SK-N-SH (cell line): ENCODE data around the gene SELE. TPM values are rescaled to one million over a fixed set of nuclear protein-coding genes. Genes with fewer than 3 reads are reported as not detected.

Source experiments
- CTCF ChIA-PET: fragments of 300-600, 350-600 bp; formaldehyde crosslinking; extraction: SDS; loops from one replicate; lab custom pipeline; 2021; lab: Yijun Ruan, JAX
- POLR2A ChIA-PET: fragments of 350-600 bp; sonication (Branson Sonifier 250); formaldehyde crosslinking; extraction: SDS; loops from one replicate; lab custom pipeline; 2020; ENCODE audit warnings: antibody characterized with exemption, inconsistent platforms; lab: Yijun Ruan, JAX
- DNase-seq: peaks from one replicate; pipeline ENCODE4 v3.0.0; 2012
- H2AFZ ChIP-seq: fragments of 200-600 bp; sonication (generic); 2 replicates; pipeline ENCODE4 v1.8.1; 2016; ENCODE audit warnings: antibody characterized with exemption, mild to moderate bottlenecking, low read depth
- H3F3A ChIP-seq: fragments of 200-600 bp; sonication (generic); replicated peaks from 2 replicates; pipeline ENCODE3; 2016; ENCODE audit warnings: antibody characterized with exemption, mild to moderate bottlenecking; ENCODE audit not compliant: insufficient read depth
- H3K27ac ChIP-seq, 2 experiments: fragments of 200-500 bp in 1 of 2; fragments of 200-600 bp in 1 of 2; sonication (Bioruptor generic) in 1 of 2; sonication (generic), shearing (Covaris generic) in 1 of 2; 2 replicates each; pipeline versions ENCODE4 v1.5.1 to v1.6.1; 2014 to 2016; ENCODE audit warnings: low read depth in 2 of 2, inconsistent platforms in 1 of 2, low read length in 1 of 2, mild to moderate bottlenecking in 1 of 2, mixed read lengths in 1 of 2
- H3K27me3 ChIP-seq: fragments of 200-600 bp; sonication (generic), shearing (Covaris generic); 2 replicates; pipeline ENCODE4 v1.6.1; 2016; ENCODE audit warnings: mixed run types; ENCODE audit not compliant: insufficient read depth
- H3K36me3 ChIP-seq, 2 experiments: fragments of 200-500 bp in 1 of 2; fragments of 200-600 bp in 1 of 2; sonication (Bioruptor generic) in 1 of 2; sonication (generic) in 1 of 2; replicated peaks in 1 of 2; 2 replicates each; pipeline versions ENCODE3 to v1.5.1; 2014 to 2016; ENCODE audit warnings: low read length in 1 of 2, mild to moderate bottlenecking in 1 of 2; ENCODE audit not compliant: insufficient read depth in 2 of 2, control insufficient read depth in 1 of 2
- H3K4me1 ChIP-seq, 2 experiments: fragments of 200-500 bp in 1 of 2; fragments of 200-600 bp in 1 of 2; sonication (Bioruptor generic) in 1 of 2; sonication (generic), shearing (Covaris generic) in 1 of 2; 2 replicates each; pipeline versions ENCODE4 v1.5.1 to v1.6.1; 2014 to 2016; ENCODE audit warnings: low read depth in 1 of 2, low read length in 1 of 2, mixed run types in 1 of 2; ENCODE audit not compliant: insufficient read depth in 2 of 2, control insufficient read depth in 1 of 2
- H3K4me2 ChIP-seq: fragments of 200-600 bp; sonication (generic), shearing (Covaris generic); 2 replicates; pipeline ENCODE4 v1.6.1; 2017; ENCODE audit warnings: mixed run types
- H3K4me3 ChIP-seq, 2 experiments: fragments of 200-500 bp in 1 of 2; fragments of 200-600 bp in 1 of 2; sonication (Bioruptor generic) in 1 of 2; sonication (generic), shearing (Covaris generic) in 1 of 2; 2 replicates each; pipeline versions ENCODE4 v1.5.1 to v1.8.1; 2014 to 2016; ENCODE audit warnings: low read depth in 2 of 2, inconsistent platforms in 1 of 2, low read length in 1 of 2, mild to moderate bottlenecking in 1 of 2, mixed read lengths in 1 of 2, moderate library complexity in 1 of 2
- H3K79me2 ChIP-seq: fragments of 200-600 bp; sonication (generic); 2 replicates; pipeline ENCODE4 v1.8.1; 2017; ENCODE audit warnings: mild to moderate bottlenecking; ENCODE audit not compliant: insufficient read depth
- H3K9ac ChIP-seq: fragments of 200-600 bp; sonication (generic); 2 replicates; pipeline ENCODE4 v1.6.1; 2017; ENCODE audit warnings: mixed run types
- H3K9me2 ChIP-seq: fragments of 200-600 bp; sonication (generic); 2 replicates; pipeline ENCODE4 v1.6.1; 2017; ENCODE audit warnings: mixed run types
- H3K9me3 ChIP-seq: fragments of 200-600 bp; sonication (generic); 2 replicates; pipeline ENCODE4 v1.6.1; 2017; ENCODE audit warnings: mixed run types, mild to moderate bottlenecking, moderate library complexity
- H4K20me1 ChIP-seq: fragments of 200-600 bp; sonication (generic); 2 replicates; pipeline ENCODE4 v1.6.1; 2017; ENCODE audit warnings: mild to moderate bottlenecking, mixed run types; ENCODE audit not compliant: insufficient read depth
- CHD2 ChIP-seq: fragments of 150-350 bp; IDR thresholded peaks from 2 replicates; pipeline ENCODE4 v1.6.1; 2018; ENCODE audit warnings: low read length; ENCODE audit not compliant: partially characterized antibody
- ELF1 ChIP-seq: IDR thresholded peaks from 2 replicates; pipeline ENCODE4 v1.4.0; 2012
- EP300 ChIP-seq, 2 experiments: IDR thresholded peaks; 2 replicates each; pipeline versions ENCODE4 v1.4.0 to v1.6.1; 2012; ENCODE audit warnings: borderline replicate concordance in 1 of 2, low read depth in 1 of 2, low read length in 1 of 2
- EZH2phosphoT487 ChIP-seq: fragments of 200-600 bp; sonication (generic); IDR thresholded peaks from 2 replicates; pipeline ENCODE4 v1.6.1; 2017; ENCODE audit warnings: low read depth, mixed run types, mild to moderate bottlenecking, antibody characterized with exemption, moderate library complexity, borderline replicate concordance
- GABPA ChIP-seq: IDR thresholded peaks from 2 replicates; pipeline ENCODE4 v1.4.0; 2012; ENCODE audit warnings: low read depth, mild to moderate bottlenecking
- GATA2 ChIP-seq: sonication (generic); formaldehyde crosslinking; IDR thresholded peaks from 2 replicates; pipeline ENCODE4 v1.5.0; 2020; ENCODE audit warnings: mild to moderate bottlenecking, missing genetic modification reagents
- IRF3 ChIP-seq: fragments of 150-350 bp; IDR thresholded peaks from 2 replicates; pipeline ENCODE4 v1.6.1; 2016; ENCODE audit warnings: mild to moderate bottlenecking, low read depth, low read length
- JUND ChIP-seq: IDR thresholded peaks from 2 replicates; pipeline ENCODE4 v1.4.0; 2012
- MAX ChIP-seq: IDR thresholded peaks from 2 replicates; pipeline ENCODE4 v1.4.0; 2012; ENCODE audit warnings: low read depth
- MEF2A ChIP-seq: IDR thresholded peaks from 2 replicates; pipeline ENCODE4 v1.4.0; 2012; ENCODE audit warnings: low read depth, borderline replicate concordance
- MXI1 ChIP-seq: IDR thresholded peaks from 2 replicates; pipeline ENCODE4 v1.6.1; 2012; ENCODE audit warnings: mild to moderate bottlenecking, low read depth, low read length, improper control_type of control experiment
- NRF1 ChIP-seq: IDR thresholded peaks from 2 replicates; pipeline ENCODE4 v1.6.1; 2012; ENCODE audit warnings: low read depth, mild to moderate bottlenecking, low read length
- RAD21 ChIP-seq: IDR thresholded peaks from 2 replicates; pipeline ENCODE4 v1.6.1; 2012; ENCODE audit warnings: mild to moderate bottlenecking, low read length
- RFX5 ChIP-seq: IDR thresholded peaks from 2 replicates; pipeline ENCODE4 v1.6.1; 2012; ENCODE audit warnings: mild to moderate bottlenecking, improper control_type of control experiment, low read length
- SIN3A ChIP-seq: IDR thresholded peaks from 2 replicates; pipeline ENCODE4 v1.6.1; 2012; ENCODE audit warnings: low read depth, mild to moderate bottlenecking, low read length, moderate library complexity, borderline replicate concordance
- SMC3 ChIP-seq: IDR thresholded peaks from 2 replicates; pipeline ENCODE4 v1.6.1; 2012; ENCODE audit warnings: low read depth, low read length, improper control_type of control experiment
- TCF12 ChIP-seq: IDR thresholded peaks from 2 replicates; pipeline ENCODE4 v1.4.0; 2012
- TEAD4 ChIP-seq: IDR thresholded peaks from 2 replicates; pipeline ENCODE4 v1.4.0; 2012; ENCODE audit warnings: mild to moderate bottlenecking, borderline replicate concordance; ENCODE audit not compliant: insufficient read depth
- USF1 ChIP-seq: IDR thresholded peaks from 2 replicates; pipeline ENCODE4 v1.4.0; 2012; ENCODE audit warnings: low read depth, borderline replicate concordance
- ZBTB33 ChIP-seq: IDR thresholded peaks from 2 replicates; pipeline ENCODE4 v1.4.0; 2012; ENCODE audit warnings: low read depth, borderline replicate concordance
- WGBS: methylation state at CpG from one replicate; pipeline ENCODE4 v1.1.6; 2017; ENCODE audit warnings: low lambda C conversion rate; 5-methylcytosine and 5-hydroxymethylcytosine counted together
- polyA plus RNA-seq, 3 experiments: library from polyadenylated mRNA; depleted of rRNA; stranded (reverse); fragments of >200 nt; gene quantifications; 2 replicates each; pipeline ENCODE4 v1.2.3, GENCODE V29; 2012

SELE gene
- polyA plus RNA-seq, 1 of the 3 experiments (the other 2 are of a cell fraction) = 0.02 TPM

GRCh38 chr1:169768161-169768560, 34.3 kb upstream of the SELE start:
- Histone ChIP-seq H3K9me3 (no peaks in the 10 kb centered on the region), H3K79me2 (no peaks in the 10 kb centered on the region), H3K36me3 (no peaks in the 10 kb centered on the region), H3K9me2 (no peaks in the 10 kb centered on the region), H3K4me2 (no peak overlapping the region), H4K20me1 (no peaks in the 10 kb centered on the region), H2AFZ (no peak overlapping the region), H3F3A (no peaks in the 10 kb centered on the region), H3K27me3 (no peaks in the 10 kb centered on the region), H3K4me1 (no peaks in the 10 kb centered on the region), H3K9ac (no peak overlapping the region), H3K4me3 (no peak overlapping the region), H3K27ac (no peak overlapping the region)
- WGBS = 53% methylated on average over 2 of the region's 2 CpGs
- DNase-seq = no peak
- ChIA-PET POLR2A (no interaction called here), CTCF (no interaction called here)
- TF ChIP-seq TEAD4 (no peak), NRF1 (no peak), MAX (no peak), EZH2phosphoT487 (no peak), GATA2 (CRISPR knock-in tag) (no peak), EP300 (IDR thresholded peaks at IDR 0.05; ENCODE audit: borderline replicate concordance in 1 of 2, low read depth in 1 of 2, low read length in 1 of 2) (no peak), MEF2A (no peak), IRF3 (no peak), ELF1 (no peak), ZBTB33 (no peak), SIN3A (no peak), USF1 (no peak), SMC3 (no peak), MXI1 (no peak), GABPA (no peak), CHD2 (no peak), RFX5 (no peak), TCF12 (no peak), RAD21 (no peak), JUND (no peak)
